ENCODE results near the gene KCNJ10.

Gene KCNJ10

GRCh38 chr1:160083968-160084770, 14.2 kb upstream of the KCNJ10 start:
- DNase-seq (ENCODE audit: low spot score): no peak

GRCh38 chr1:160082926-160083325, 13.0 kb upstream of the KCNJ10 start:
- no peak for DNase-seq (ENCODE audit: low spot score)

DNA sequence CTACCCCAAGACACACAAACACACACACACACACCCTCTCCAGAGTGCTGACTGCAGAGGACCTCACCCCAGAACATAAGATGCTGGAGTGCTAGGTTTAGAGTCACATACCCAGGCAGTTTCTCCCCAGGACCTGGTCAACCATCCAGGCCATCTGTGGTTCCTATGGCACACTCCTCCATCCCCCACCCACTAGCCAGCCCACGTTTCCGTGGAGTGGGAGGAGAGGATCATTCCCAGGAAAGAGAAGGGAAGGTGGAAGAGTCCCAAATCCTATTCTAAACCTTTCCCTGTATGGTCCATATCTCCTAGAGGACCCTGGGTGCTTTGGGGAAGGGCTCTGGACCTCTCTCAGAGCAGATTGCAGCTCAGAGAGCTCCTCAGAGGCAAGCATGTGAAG, 12.5 kb upstream of the KCNJ10 start:
- DNase-seq (ENCODE audit: low spot score): no peak

DNA sequence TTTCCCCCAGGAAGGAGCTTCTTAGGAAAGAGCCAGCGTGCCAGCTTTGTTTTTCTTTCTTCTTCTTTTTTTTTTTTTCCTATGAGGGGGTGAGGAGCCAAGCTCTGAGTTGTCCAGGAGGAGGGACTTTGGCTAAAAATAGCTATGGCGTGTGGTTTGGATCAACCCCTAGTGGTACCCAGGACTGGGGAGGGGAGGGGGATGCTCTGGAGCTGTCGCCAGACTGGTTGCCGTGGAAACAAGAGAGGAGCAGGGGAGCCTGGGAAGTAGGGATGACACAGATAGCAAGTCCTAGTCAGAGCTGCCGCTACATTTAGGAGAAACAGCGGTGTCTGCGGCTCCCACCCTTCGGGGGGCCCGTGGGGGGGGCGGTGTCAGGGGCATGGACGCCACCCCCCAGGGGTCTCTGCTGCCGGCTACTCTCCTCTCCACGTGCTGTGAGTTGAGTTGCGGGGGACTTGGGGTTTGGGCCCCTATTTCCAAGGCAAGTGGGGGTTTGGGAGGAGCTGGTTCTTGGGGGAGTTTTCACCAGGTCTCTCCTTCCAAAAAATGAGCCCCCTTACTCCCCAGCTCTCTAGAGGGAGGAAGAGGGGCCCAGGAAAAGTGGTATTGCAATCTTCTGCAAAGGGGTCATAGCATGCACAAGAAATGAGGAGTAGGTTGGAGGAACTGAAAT, 11.4 kb upstream of the KCNJ10 start, which contains the start of gene KCNJ9:
TSS of gene KCNJ9 (plus strand) at position 278 of the 676 bp plus-strand sequence. CDS start 2,493 bp downstream, outside the sequence.
- no peak for DNase-seq (ENCODE audit: low spot score)

GRCh38 chr1:160080381-160081100, 10.6 kb upstream of the KCNJ10 start:
- no peak for DNase-seq (ENCODE audit: low spot score)

DNA sequence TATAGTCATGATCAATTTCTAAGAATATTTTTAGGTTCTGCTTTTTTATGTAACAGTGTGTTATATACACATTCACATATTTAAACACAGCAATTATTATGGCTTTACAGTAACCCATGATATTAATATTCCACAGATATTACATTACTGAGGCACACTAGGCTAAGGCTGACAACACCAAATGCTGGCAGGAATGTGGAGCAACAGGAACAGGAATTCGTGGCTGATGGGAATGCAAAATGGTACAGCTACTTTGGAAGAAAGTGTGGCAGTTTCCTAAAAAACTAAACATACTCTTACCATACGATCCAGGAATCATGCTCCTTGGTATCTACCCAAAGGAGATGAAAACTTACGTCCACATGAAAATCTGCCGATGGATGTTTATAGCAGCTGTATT, 9.5 kb upstream of the KCNJ10 start:
- no peak for DNase-seq (ENCODE audit: low spot score)

DNA sequence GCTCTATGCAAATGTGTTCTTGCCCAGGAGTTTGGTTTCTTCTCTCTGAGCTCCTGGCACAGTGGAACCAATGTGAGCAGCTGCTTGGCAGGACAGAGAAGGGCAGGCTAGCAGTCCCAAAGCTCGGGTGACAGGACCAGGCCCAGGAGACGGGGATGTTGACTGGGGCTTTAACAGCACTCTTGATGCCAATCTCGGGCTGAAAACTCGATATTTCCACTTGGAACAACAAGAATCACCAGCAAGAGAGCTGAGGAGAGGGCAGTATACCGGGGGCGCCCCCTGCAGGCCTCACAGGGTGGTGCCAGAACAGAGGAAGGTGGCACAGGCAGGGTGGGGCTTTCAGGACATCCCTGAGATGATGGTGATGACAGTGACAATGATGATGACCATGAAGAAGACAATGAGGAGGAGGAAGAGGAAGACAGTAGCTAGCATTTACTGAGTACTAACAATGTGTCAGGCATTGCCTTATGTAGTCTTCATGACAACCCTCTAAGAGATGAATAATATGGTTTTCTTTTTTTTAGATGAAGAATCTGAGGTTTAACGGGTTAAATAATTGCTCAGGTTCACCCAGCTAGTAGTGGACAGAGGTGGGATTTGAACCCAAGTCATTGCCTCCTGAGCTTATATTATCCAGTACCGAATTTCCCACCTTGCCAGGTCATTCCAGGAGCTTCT, 8.7 kb upstream of the KCNJ10 start:
- DNase-seq (ENCODE audit: low spot score): no peak

DNA sequence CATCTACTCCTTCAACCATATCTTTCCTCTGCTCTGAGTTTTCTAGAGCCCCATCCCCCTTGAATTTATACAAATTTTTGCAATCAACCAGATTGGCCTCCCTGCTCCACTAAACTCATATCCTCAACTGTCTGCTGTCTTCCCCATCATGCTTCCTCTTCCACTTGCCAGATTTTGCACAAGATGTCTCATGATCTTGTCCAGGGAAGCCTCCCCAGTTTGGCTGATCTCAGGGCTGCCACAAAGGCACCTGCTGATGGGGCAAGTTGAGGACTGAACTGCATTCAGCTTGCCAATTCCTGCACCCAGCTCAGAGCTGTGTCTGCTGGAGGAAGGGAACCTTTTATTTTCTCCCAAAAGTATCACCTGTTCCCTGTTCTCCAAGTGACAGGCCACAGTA, 7.5 kb upstream of the KCNJ10 start:
- DNase-seq (ENCODE audit: low spot score): no peak

DNA sequence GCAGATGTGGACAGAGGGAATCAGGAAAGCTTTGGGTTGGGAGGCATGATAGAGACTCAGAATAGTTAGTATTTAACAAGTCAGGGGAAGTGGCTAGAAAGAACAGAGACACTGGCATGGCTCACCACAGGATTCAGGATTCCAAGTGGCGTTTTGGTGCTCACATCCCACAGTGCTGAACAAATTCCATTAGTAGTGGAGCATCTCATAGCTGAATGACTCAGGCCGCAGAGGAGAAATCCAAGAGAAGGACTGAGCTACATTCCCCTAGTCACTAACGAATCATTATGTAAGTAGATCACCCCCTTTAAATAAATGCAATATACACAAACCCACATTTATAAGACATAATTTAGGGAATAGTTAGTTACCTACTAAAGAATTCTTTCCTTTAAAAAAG, 6.3 kb upstream of the KCNJ10 start:
- no peak for DNase-seq (ENCODE audit: low spot score)

DNA sequence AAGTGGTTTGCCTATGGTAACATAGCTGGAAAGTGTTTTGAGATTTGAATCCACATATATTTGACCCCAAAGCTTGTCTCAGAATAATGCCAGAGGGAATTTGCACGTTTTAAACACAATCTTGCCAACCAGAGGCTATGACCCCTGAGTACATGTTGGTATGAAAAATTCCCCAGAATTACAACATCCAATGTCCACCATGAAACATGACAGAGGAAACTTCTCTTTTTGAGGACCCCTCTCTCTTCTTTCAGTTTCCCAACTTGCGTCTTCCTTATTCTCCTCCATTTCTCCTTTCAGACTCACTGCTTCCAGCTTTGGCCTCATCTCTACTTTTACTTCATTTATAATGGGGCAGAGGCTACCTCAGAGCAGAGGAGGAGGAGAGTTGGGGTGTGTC, 5.9 kb upstream of the KCNJ10 start:
- no peak for DNase-seq (ENCODE audit: low spot score)

- no peak for DNase-seq (ENCODE audit: low spot score)
Observed at GRCh38 chr1:160074865-160075264, 4.9 kb upstream of the KCNJ10 start.

DNA sequence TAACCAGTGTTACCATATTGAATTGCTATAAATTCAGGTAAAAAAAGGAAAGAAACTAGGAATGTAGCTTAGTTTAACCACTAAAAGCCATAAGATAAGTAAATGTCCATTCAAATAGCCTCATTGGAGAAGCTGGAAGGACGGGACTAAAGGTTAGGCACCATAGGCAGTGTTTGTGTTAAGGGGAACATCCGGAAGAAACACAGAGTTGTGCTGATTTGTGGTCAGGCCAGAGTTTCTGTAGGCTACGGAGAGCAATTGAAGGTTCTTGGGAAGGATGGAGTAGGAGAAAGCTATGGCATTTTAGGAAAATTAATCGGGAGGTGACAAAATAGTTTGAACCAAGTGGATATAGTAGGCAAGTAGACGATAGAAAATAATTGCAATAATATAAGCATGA, 1.3 kb upstream of the KCNJ10 start:
- DNase-seq (ENCODE audit: low spot score): no peak

GRCh38 chr1:160070243-160071163, 543 bp upstream of the KCNJ10 start:
- DNase-seq (ENCODE audit: low spot score): peak; percentile 88

GRCh38 chr1:160068225-160068624, 1.7 kb downstream of the KCNJ10 start:
- DNase-seq (ENCODE audit: low spot score): no peak

GRCh38 chr1:160066829-160067745, 2.9 kb downstream of the KCNJ10 start:
- DNase-seq (ENCODE audit: low spot score): no peak

DNA sequence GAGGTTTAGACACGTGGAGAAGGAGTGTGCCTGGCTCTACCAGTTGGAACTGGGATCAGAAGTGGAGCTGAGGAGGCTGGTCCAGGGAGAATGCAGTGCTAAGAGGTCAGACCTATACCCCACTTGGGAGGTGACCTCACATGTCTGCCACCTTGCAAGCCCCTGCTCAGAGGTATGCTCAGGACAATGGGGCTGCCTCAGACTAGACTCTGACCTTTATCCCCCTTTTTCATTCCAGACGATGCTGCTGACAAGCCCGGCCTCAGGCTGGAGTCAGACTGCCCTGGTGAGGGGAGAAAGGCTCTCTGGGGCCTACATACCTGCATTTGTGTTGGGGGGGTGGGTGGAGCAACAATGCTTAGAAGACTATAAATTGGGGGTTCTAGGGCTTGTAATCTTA, 5.2 kb downstream of the KCNJ10 start:
- no peak for DNase-seq (ENCODE audit: low spot score)

DNA sequence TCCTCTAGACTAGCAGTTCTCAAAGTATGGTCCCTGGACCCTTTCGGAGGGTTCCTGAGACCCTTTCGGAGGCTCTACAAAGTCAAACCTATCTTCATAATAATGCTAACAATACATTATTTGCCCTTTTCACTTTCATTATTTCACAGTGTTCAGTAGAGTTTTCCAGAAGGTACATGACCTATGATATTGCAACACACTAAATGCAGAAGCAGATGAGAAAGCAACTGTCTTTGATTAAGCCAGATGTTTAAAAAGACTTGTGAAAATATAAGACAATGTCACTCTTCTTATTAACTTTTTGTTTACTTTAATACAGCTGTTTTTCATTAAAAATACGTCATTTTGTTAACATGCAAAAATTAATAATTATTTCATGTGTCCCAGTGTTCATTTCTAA, 5.8 kb downstream of the KCNJ10 start:
- no peak for DNase-seq (ENCODE audit: low spot score)

DNA sequence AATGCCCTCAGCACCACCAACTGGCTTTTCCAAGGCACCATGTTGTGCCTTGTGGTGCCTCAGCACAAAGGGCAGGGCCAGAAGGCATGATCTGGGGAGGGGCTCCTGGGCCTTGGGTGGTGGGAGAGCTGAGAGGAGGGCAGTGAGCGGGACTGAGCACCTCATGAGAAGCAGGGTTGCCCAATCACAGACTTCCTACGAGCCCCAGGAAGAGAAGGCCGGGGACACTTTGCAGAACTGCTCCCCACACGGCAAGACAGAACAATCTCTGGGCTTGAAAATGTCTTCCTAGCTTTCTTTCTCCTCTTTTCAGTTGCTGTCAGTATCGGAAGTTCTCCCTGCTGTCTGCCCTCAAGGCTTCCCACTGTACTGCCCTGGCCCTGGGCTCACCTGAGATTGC, 6.8 kb downstream of the KCNJ10 start:
- no peak for DNase-seq (ENCODE audit: low spot score)

- no peak for DNase-seq (ENCODE audit: low spot score)
Observed at GRCh38 chr1:160062230-160062532, 7.8 kb downstream of the KCNJ10 start.

All from left forelimb (tissue), 1 donor.